ENCODE data around the gene ENKD1.

The ENKD1 gene

GRCh38 chr16:67663877-67664222, 2.7 kb downstream of the ENKD1 start:
- no peak for DNase-seq (ENCODE audit: low read depth)
- no peak overlapping the region for H3K4me3 ChIP-seq (ENCODE audit: low read length)
- no peak for TF ChIP-seq CTCF (conservative IDR thresholded peaks at IDR 0.05; ENCODE audit: low read depth, low read length)

GRCh38 chr16:67663151-67663876, 3.2 kb downstream of the ENKD1 start:
- TF ChIP-seq CTCF (conservative IDR thresholded peaks at IDR 0.05; ENCODE audit: low read depth, low read length) = peak; percentile 59
- DNase-seq (ENCODE audit: low read depth) = no peak
- no peak overlapping the region for H3K4me3 ChIP-seq (ENCODE audit: low read length)

- H3K4me3 ChIP-seq (ENCODE audit: low read length) = no peak overlapping the region
- no peak for TF ChIP-seq CTCF (conservative IDR thresholded peaks at IDR 0.05; ENCODE audit: low read depth, low read length)
- no peak for DNase-seq (ENCODE audit: low read depth)
Measured at GRCh38 chr16:67662653-67663010, 3.9 kb downstream of the ENKD1 start.

GRCh38 chr16:67661886-67662652, 4.5 kb downstream of the ENKD1 start:
- H3K4me3 ChIP-seq (ENCODE audit: low read length) = no peak overlapping the region
- no peak for TF ChIP-seq CTCF (conservative IDR thresholded peaks at IDR 0.05; ENCODE audit: low read depth, low read length)

GRCh38 chr16:67661101-67661761, 5.3 kb downstream of the ENKD1 start:
- peak; percentile 50 for DNase-seq (ENCODE audit: low read depth)
- peak overlapping the region; percentile 90 for H3K4me3 ChIP-seq (ENCODE audit: low read length)

More at GRCh38 chr16:67661886-67662652, 4.5 kb downstream of the ENKD1 start:
- DNase-seq (ENCODE audit: low read depth) = no peak

GRCh38 chr16:67660564-67661028, 6.0 kb downstream of the ENKD1 start, which contains the start of gene PARD6A:
Gene PARD6A (plus strand): TSS chr16:67660960. CDS start chr16:67661039, 79 bp downstream.
- peak within 1 kb of the TSS; percentile 90 for H3K4me3 ChIP-seq (ENCODE audit: low read length)
- DNase-seq (ENCODE audit: low read depth) = peak; percentile 85
- no peak for TF ChIP-seq CTCF (conservative IDR thresholded peaks at IDR 0.05; ENCODE audit: low read depth, low read length)

More at GRCh38 chr16:67661101-67661761, 5.3 kb downstream of the ENKD1 start:
- no peak for TF ChIP-seq CTCF (conservative IDR thresholded peaks at IDR 0.05; ENCODE audit: low read depth, low read length)

Data from retinal pigment epithelial cell (primary cell).